ENCODE measurements around the gene SOX8. TPM values are rescaled to one million over a fixed set of nuclear protein-coding genes. Genes with fewer than 3 reads are reported as not detected.
"Not testable (repeated sequence)": the region's sequence is repeated elsewhere in the genome, so short reads cannot be mapped to it uniquely, and the experiment has no call there.

The SOX8 gene
- total RNA-seq, 2 donors from 2014 or later: 0.43 to 5.9 TPM

GRCh38 chr16:948767-949166, 32.8 kb upstream of the SOX8 start:
- H3K36me3 Mint-ChIP-seq: peaks cover 16 to 19% of the 10 kb centered on the region in 2 donors
- not testable (repeated sequence) for H3K27ac Mint-ChIP-seq

GRCh38 chr16:950733-951573, 30.6 kb upstream of the SOX8 start:
- H3K27ac Mint-ChIP-seq; DNase-seq (ENCODE audit: low spot score in 2 of 2); ATAC-seq; H3K9me3 Mint-ChIP-seq: not testable (repeated sequence)
- H3K36me3 Mint-ChIP-seq: peaks cover 5 to 10% of the 10 kb centered on the region in 2 donors

More at GRCh38 chr16:948767-949166, 32.8 kb upstream of the SOX8 start:
- DNase-seq (ENCODE audit: low spot score in 2 of 2); H3K9me3 Mint-ChIP-seq; ATAC-seq: not testable (repeated sequence)

- Mint-ChIP-seq H3K36me3 (peaks cover 5 to 8% of the 10 kb centered on the region in 2 donors), H3K9me3 (no peaks in the 10 kb centered on the region), H3K27ac (no peak overlapping the region)
- ATAC-seq (no peak), DNase-seq (ENCODE audit: low spot score in 2 of 2) (no peak)
Observed at GRCh38 chr16:951660-952301, 29.8 kb upstream of the SOX8 start.

GRCh38 chr16:952321-952720, 29.2 kb upstream of the SOX8 start:
- ATAC-seq (no peak), DNase-seq (ENCODE audit: low spot score in 2 of 2) (no peak)
- no peaks in the 10 kb centered on the region for H3K9me3 Mint-ChIP-seq
- peaks cover 5% of the 10 kb centered on the region in 2 donors for H3K36me3 Mint-ChIP-seq
- no peak overlapping the region for H3K27ac Mint-ChIP-seq

- not testable (repeated sequence) for H3K27ac Mint-ChIP-seq; DNase-seq (ENCODE audit: low spot score in 2 of 2); ATAC-seq; H3K36me3 Mint-ChIP-seq; H3K9me3 Mint-ChIP-seq
Observed at GRCh38 chr16:953818-954217, 27.8 kb upstream of the SOX8 start.

DNA sequence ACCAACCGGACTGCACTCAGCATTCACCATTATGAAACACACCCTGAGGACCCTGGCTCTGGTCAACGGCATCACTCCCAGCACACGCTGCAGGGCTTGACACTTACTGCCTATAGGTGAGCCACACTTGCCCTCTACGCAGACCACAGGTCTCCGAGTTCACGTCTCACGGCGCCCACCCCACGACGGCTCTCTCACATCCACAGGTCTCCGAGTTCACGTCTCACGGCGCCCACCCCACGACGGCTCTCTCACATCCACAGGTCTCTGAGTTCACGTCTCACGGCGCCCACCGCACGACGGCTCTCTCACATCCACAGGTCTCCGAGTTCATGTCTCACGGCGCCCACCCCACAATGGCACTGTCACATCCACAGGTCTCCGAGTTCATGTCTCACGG, 25.8 kb upstream of the SOX8 start:
- not testable (repeated sequence) for H3K36me3 Mint-ChIP-seq; ATAC-seq; H3K9me3 Mint-ChIP-seq; DNase-seq (ENCODE audit: low spot score in 2 of 2); H3K27ac Mint-ChIP-seq

DNA sequence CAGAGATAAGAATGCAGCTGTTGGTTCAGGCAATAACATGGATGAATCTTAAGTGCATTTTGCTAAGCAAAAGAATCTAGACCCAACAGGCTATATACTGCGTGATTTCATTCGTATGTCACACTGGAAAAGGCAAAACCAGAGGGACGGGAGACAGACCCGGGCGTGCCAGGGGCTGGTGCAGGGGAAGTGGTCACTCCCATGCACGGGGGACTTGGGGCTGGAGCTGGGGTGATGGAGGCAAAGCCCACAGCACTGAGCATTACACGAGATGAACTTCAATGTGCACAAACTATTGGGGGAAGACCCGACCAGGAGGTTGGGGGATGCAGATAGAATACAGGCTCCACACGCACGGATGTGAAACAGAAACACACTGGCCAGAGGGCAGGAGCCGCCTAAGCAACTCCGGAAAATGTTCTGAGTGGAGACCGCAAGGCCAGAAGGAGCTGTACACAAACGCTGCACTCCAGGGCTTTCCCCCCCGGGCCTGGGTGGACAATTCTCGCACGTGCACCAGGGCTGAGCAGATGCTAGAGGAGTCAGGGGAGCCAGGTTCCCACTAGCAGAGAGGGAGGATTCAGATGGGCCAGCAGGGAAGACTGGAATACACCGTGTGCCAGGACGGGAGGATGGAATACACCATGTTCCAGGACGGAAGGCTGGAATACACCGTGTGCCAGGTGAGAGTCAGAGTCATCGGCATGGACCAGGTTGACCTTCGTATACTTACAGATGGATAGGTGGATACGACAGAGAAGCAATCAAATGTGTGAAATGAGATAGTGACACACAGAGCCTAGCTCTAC, 22.1 kb upstream of the SOX8 start:
- ATAC-seq (no peak), DNase-seq (ENCODE audit: low spot score in 2 of 2) (no peak)
- Mint-ChIP-seq H3K36me3 (no peaks in the 10 kb centered on the region), H3K27ac (peak overlapping the region in 1 of 2 donors; percentile 68), H3K9me3 (no peaks in the 10 kb centered on the region)

- Mint-ChIP-seq H3K9me3 (peaks cover 0 to 9% of the 10 kb centered on the region in 2 donors), H3K36me3 (peaks cover 15 to 22% of the 10 kb centered on the region in 2 donors), H3K27ac (no peak overlapping the region)
- ATAC-seq: no peak
- no peak for DNase-seq (ENCODE audit: low spot score in 2 of 2)
Observed at GRCh38 chr16:962366-962765, 19.2 kb upstream of the SOX8 start.

- ATAC-seq (peak in 1 of 2 donors; percentile 15), DNase-seq (ENCODE audit: low spot score in 2 of 2) (no peak)
- peak overlapping the region; percentile 87 to 95 for H3K27ac Mint-ChIP-seq
- H3K36me3 Mint-ChIP-seq: peaks cover 18 to 22% of the 10 kb centered on the region in 2 donors
- H3K9me3 Mint-ChIP-seq: peaks cover 0 to 9% of the 10 kb centered on the region in 2 donors
Observed at GRCh38 chr16:962901-963814, 18.4 kb upstream of the SOX8 start.

DNA sequence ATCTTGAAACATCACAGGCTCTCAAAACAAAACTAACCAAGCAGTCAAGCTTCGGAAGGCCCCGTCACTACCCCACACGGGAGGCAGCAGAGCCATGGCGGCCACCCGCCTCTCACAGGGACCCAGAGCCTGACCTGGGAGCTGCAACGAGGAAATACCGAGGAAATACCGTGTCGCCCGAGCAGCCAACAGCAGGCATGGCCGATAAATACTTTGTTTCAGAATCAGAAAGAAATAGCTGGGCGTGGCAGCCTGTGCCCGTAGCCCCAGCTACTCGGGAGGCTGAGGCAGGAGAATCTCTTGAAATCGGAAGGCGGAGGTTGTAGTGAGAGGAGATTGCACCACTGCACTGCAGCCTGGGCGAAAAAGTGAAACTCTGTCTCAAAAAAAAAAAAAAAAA, 17.7 kb upstream of the SOX8 start:
- ATAC-seq (peak; percentile 34 to 46), DNase-seq (ENCODE audit: low spot score in 2 of 2) (no peak)
- H3K36me3 Mint-ChIP-seq: peaks cover 25 to 27% of the 10 kb centered on the region in 2 donors
- H3K27ac Mint-ChIP-seq: peak overlapping the region; percentile 87 to 95
- peaks cover 0 to 9% of the 10 kb centered on the region in 2 donors for H3K9me3 Mint-ChIP-seq

- Mint-ChIP-seq H3K36me3 (peaks cover 25 to 27% of the 10 kb centered on the region in 2 donors), H3K9me3 (peaks cover 0 to 9% of the 10 kb centered on the region in 2 donors), H3K27ac (peak overlapping the region; percentile 87 to 95)
- no peak for DNase-seq (ENCODE audit: low spot score in 2 of 2)
- ATAC-seq: peak; percentile 91 to 93
Observed at GRCh38 chr16:964356-965035, 17.1 kb upstream of the SOX8 start.

DNA sequence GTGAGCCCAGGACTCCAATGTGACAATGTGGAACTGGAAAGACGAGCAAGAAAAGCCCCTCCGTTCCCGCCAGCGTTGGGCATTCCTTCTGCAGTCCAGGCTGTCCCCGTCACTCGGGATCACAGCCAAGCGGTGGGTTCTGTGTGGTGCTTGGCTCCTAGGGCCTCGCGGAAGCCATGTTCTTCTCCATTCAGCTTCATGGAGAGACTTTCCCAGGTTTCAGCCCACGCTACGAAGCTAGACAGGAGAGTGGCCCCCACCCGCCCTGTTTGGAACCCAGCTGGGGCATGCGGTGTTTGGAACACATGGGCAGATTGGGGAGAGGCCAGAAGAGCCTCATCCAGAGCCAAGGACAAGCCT, 16.6 kb upstream of the SOX8 start:
- H3K9me3 Mint-ChIP-seq: peaks cover 0 to 9% of the 10 kb centered on the region in 2 donors
- peak overlapping the region; percentile 87 to 95 for H3K27ac Mint-ChIP-seq

DNA sequence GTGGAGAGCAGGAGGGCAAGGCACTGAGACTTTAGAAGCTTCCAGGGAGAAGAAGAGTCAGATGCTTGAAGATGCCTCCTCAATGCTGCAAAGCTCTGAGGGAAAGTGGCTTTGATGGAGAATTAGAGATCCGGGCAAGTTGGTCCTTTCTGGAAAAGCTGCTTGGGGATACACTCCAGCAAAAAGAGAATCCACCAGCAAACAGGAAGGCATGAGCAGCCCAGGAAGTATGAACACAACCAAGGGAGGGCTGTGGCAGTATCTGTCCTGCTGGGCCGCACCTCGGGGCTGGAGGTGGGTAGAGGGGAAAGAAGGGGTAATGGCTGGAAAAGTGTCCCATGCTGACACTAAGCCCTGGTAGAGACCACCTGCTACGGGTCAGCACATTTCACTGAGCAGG, 16.1 kb upstream of the SOX8 start:
- H3K9me3 Mint-ChIP-seq: peaks cover 0 to 9% of the 10 kb centered on the region in 2 donors
- peaks cover 25 to 27% of the 10 kb centered on the region in 2 donors for H3K36me3 Mint-ChIP-seq
- DNase-seq (ENCODE audit: low spot score in 2 of 2) (no peak), ATAC-seq (no peak)
- peak overlapping the region; percentile 45 to 87 for H3K27ac Mint-ChIP-seq

More for the DNA sequence above, 16.6 kb upstream of the SOX8 start:
- ATAC-seq: no peak
- peaks cover 25 to 27% of the 10 kb centered on the region in 2 donors for H3K36me3 Mint-ChIP-seq
- DNase-seq (ENCODE audit: low spot score in 2 of 2): no peak

DNA sequence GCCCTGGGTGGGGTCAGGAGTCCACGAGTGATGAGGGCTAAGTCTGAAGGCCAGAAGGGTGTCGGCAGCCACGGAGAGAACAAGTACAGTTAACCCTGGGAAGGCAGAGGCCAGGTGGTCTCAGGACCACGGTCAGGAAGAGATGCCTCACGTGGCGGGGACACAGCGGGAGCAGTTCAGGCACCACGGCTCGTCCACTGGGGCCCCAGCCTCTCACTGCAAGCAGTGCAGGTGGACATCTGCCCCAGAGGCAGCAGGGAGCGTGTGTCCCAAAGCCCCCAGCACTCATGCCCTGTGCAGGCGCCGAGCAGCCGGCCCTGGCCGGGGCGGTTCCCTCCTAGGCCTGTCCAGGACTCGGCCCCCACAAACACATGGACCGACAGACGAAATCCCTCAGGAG, 15.5 kb upstream of the SOX8 start:
- DNase-seq (ENCODE audit: low spot score in 2 of 2): no peak
- peak overlapping the region; percentile 45 to 87 for H3K27ac Mint-ChIP-seq

GRCh38 chr16:966505-966904, 15.1 kb upstream of the SOX8 start:
- ATAC-seq (no peak), DNase-seq (ENCODE audit: low spot score in 2 of 2) (no peak)
- H3K9me3 Mint-ChIP-seq: peaks cover 0 to 9% of the 10 kb centered on the region in 2 donors
- H3K27ac Mint-ChIP-seq: peak overlapping the region in 1 of 2 donors; percentile 39
- peaks cover 25 to 27% of the 10 kb centered on the region in 2 donors for H3K36me3 Mint-ChIP-seq

More for the DNA sequence above, 15.5 kb upstream of the SOX8 start:
- ATAC-seq: no peak
- Mint-ChIP-seq H3K36me3 (peaks cover 25 to 27% of the 10 kb centered on the region in 2 donors), H3K9me3 (peaks cover 0 to 9% of the 10 kb centered on the region in 2 donors)

Measured in activated naive CD4-positive, alpha-beta T cell treated with anti-CD3 and anti-CD28 coated beads, Interleukin-2, amount 50 U/mL, for 72 hours (primary cell).